ENCODE data around the gene FDX1.
A peak's percentile ranks its signal among the peaks of the same experiment; 100 is the strongest.

FDX1 gene

GRCh38 chr11:110507328-110507727 is 77.6 kb downstream of the FDX1 start:
- H3K27ac ChIP-seq, result peak overlapping the region; percentile 76; the same call in 1 of the 2 replicates
- no peak for TF ChIP-seq CTCF (conservative IDR thresholded peaks at IDR 0.05)

GRCh38 chr11:110508786-110509185 is 79.0 kb downstream of the FDX1 start:
- TF ChIP-seq CTCF (conservative IDR thresholded peaks at IDR 0.05), result no peak
- peak overlapping the region; percentile 76 for H3K27ac ChIP-seq

- no peak for TF ChIP-seq CTCF (conservative IDR thresholded peaks at IDR 0.05)
- peak overlapping the region; percentile 76 for H3K27ac ChIP-seq
Observed at GRCh38 chr11:110509472-110509871, 79.7 kb downstream of the FDX1 start.

DNA sequence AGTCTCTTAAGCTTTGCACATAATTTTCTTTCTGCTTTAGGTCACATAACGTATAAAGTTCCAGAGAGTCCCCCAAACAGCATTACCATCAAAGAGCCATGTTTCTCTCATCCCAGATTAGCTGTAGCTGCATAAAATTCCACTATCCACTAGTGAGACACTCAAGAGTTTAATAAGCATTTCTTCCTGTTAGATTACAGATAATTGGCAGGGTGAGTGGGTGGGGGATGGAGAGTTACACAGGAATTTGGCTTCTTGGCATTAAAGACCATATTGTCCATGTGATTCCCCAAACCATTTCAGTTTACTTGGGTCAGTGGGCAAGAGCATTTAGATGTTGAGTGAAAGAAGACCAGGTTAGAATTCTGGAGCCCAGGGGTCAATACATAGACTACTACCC is 82.3 kb downstream of the FDX1 start:
- H3K27ac ChIP-seq, result no peak overlapping the region
- TF ChIP-seq CTCF (conservative IDR thresholded peaks at IDR 0.05), result no peak

GRCh38 chr11:110513259-110513801 is 83.6 kb downstream of the FDX1 start:
- no peak for TF ChIP-seq CTCF (conservative IDR thresholded peaks at IDR 0.05)
- no peak overlapping the region for H3K27ac ChIP-seq

- no peak for TF ChIP-seq CTCF (conservative IDR thresholded peaks at IDR 0.05)
- H3K27ac ChIP-seq, result no peak overlapping the region
Observed at GRCh38 chr11:110513846-110514437, 84.2 kb downstream of the FDX1 start.
